Activated CD4-positive, alpha-beta T cell treated with anti-CD3 and anti-CD28 coated beads for 1 hour (primary cell): ENCODE measurements around the gene PTH2.
"Not testable (repeated sequence)": the region's sequence is repeated elsewhere in the genome, so short reads cannot be mapped to it uniquely, and the experiment has no call there.

Experiments used
- DNase-seq: peaks from one replicate; pipeline ENCODE4 v3.0.0-alpha.2; 2020

Gene PTH2

GRCh38 chr19:49374665-49375434 lies 48.4 kb downstream of the PTH2 start:
- DNase-seq: no peak

GRCh38 chr19:49373174-49373573 lies 50.1 kb downstream of the PTH2 start:
- DNase-seq: not testable (repeated sequence)
